ENCODE data around the gene CDH4.

GRCh38 chr20:61621852-61622251 is 369.8 kb downstream of the CDH4 start:
- TF ChIP-seq EZH2 (IDR thresholded peaks at IDR 0.05; ENCODE audit: low read depth) = no peak
- TF ChIP-seq CTCF (conservative IDR thresholded peaks at IDR 0.05) = no peak
